A204.1 (cell line): ENCODE data around the gene NLRP10.
"Not testable (repeated sequence)": the region's sequence is repeated elsewhere in the genome, so short reads cannot be mapped to it uniquely, and the experiment has no call there.

Source experiments
- FAIRE-seq: peaks from 2 replicates; lab custom pipeline; 2012; peaks lifted over from hg19 to GRCh38; lab: Jason Lieb, UNC

NLRP10 gene, protein sequence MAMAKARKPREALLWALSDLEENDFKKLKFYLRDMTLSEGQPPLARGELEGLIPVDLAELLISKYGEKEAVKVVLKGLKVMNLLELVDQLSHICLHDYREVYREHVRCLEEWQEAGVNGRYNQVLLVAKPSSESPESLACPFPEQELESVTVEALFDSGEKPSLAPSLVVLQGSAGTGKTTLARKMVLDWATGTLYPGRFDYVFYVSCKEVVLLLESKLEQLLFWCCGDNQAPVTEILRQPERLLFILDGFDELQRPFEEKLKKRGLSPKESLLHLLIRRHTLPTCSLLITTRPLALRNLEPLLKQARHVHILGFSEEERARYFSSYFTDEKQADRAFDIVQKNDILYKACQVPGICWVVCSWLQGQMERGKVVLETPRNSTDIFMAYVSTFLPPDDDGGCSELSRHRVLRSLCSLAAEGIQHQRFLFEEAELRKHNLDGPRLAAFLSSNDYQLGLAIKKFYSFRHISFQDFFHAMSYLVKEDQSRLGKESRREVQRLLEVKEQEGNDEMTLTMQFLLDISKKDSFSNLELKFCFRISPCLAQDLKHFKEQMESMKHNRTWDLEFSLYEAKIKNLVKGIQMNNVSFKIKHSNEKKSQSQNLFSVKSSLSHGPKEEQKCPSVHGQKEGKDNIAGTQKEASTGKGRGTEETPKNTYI

DNA sequence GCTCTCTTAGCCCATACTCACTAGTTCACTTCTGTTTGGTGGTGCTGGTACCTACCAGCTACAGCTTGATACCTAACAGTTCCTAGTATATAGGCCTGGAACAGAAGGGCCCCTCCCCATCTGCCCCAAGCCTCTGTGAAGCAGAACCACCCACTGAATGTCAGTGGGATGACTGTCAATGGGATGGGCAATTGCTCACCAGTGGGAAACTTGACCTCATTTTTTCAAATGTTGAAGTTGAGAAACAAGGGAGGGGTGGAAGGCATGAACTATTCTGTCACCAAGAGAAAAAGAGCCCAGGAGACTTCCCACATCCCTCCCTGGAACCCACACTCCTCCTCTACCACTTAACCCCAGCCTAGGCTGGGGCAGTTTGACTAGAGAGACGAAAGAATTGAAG is at the start of gene NLRP10:
Gene NLRP10 (minus strand): TSS at position 62 of the 400 bp plus-strand sequence. CDS start 1,952 bp downstream, outside the sequence.
- no peak for FAIRE-seq

GRCh38 chr11:8013833-8014232 is 48.6 kb upstream of the NLRP10 start:
- no peak for FAIRE-seq

DNA sequence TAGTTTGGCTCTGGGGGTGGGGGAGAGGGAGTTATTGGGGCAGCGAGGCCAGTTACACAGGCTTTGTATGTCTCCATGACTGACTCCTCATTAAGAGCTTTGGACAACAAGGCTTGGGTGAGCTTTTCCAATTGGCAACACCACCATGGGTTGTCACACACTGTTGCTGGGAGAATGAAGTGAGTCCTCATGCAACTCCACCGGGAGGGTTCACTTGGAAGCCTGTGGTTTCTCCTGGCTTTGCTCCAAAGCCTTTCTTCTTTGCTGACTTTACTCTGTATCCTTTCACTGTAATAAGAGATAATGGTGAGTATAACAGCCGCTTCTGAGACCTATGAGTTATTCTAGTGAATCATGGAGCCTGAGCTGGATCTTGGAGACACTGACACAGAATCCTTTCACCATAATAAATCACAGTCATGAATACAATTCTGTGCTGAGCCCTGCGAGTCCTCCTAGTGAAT is 46.8 kb upstream of the NLRP10 start:
- FAIRE-seq: no peak

GRCh38 chr11:8011371-8011770 is 46.1 kb upstream of the NLRP10 start:
- FAIRE-seq: no peak

GRCh38 chr11:8009856-8010255 is 44.6 kb upstream of the NLRP10 start:
- no peak for FAIRE-seq

GRCh38 chr11:8008212-8008611 is 43.0 kb upstream of the NLRP10 start:
- FAIRE-seq: no peak

GRCh38 chr11:8006349-8006977 is 41.2 kb upstream of the NLRP10 start:
- peak; percentile 51 for FAIRE-seq

GRCh38 chr11:8005556-8005955 is 40.3 kb upstream of the NLRP10 start:
- FAIRE-seq: no peak

- FAIRE-seq: no peak
Observed at GRCh38 chr11:8004008-8004407, 38.8 kb upstream of the NLRP10 start.

DNA sequence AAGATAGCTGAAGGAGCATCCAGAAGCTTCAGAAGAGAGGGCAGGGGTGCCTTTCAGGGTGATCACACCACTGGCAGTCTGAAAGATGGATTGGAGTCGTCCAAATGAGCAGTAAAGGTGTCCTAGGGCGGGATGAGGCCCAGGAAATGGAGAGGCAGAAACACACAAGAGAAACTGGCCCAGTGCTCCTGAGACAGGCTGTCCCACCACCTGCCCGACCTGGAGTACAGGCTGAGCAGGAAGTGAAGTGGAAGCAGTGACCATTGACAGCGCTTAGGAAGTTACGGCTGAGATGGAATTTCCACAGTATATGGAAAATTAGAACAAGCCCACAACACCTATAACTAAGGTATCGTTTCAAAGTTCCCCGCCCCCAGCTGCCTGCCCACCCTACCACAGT is 37.9 kb upstream of the NLRP10 start:
- FAIRE-seq: no peak

GRCh38 chr11:8002676-8003075 is 37.4 kb upstream of the NLRP10 start:
- FAIRE-seq: no peak

DNA sequence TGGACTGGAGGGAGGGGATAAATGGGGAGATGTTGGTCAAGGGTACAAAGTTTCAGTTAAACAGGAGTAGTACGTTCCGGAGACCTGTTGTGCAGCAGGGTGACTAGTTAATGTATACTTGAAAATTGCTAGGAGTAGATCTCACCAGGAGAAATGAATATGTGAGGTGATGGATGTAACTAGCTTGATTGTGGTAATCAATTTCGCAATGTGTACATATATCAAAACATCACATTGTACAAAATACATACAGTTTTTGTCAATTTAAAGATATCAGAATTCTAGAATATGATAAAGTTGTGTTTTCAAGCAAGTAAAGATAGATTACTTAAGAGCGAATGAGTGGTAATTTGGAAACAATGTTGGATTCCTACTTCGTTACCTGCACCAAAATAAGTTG is 35.1 kb upstream of the NLRP10 start:
- FAIRE-seq: no peak

- no peak for FAIRE-seq
Observed at GRCh38 chr11:7999795-8000194, 34.5 kb upstream of the NLRP10 start.

- no peak for FAIRE-seq
Observed at GRCh38 chr11:7994581-7995278, 29.5 kb upstream of the NLRP10 start.

DNA sequence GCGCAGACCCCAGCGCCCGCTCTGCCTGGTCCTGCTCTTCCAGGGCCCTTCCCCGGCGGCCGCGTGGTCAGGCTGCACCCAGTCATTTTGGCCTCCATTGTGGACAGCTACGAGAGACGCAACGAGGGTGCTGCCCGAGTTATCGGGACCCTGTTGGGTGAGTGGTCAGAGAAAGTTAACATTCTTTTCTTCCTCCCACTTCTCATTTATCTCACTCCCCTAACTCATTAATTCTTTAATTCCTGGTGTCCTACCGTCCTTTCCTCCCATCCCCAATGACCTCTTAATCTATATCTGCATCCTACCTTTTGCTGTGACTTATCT is 22.3 kb upstream of the NLRP10 start:
- not testable (repeated sequence) for FAIRE-seq

- FAIRE-seq: peak; percentile 96
Observed at GRCh38 chr11:7986768-7987559, 21.7 kb upstream of the NLRP10 start, which contains the start of gene EIF3F. Gene EIF3F, plus strand, starts transcription at chr11:7987337. Its CDS starts 16 bp downstream, at chr11:7987353.

GRCh38 chr11:7983832-7984590 is 18.8 kb upstream of the NLRP10 start:
- FAIRE-seq: no peak

- no peak for FAIRE-seq
Observed at GRCh38 chr11:7982582-7983119, 17.4 kb upstream of the NLRP10 start.

GRCh38 chr11:7981619-7982157 is 16.4 kb upstream of the NLRP10 start:
- no peak for FAIRE-seq

GRCh38 chr11:7977232-7977917 is 12.1 kb upstream of the NLRP10 start:
- FAIRE-seq: no peak
